H9 (cell line): ENCODE data around the gene ACOXL. TPM values are rescaled to one million over a fixed set of nuclear protein-coding genes. Genes with fewer than 3 reads are reported as not detected.

ENCODE experiments used
- DNase-seq: peaks from one replicate; pipeline ENCODE4 v3.0.0-alpha.2; 2017
- H2AFZ ChIP-seq: one replicate; pipeline ENCODE4 v1.6.1; 2013; ENCODE audit warnings: mild to moderate bottlenecking, low read length, control low read depth, moderate library complexity
- H2AK5ac ChIP-seq: 2 replicates; pipeline ENCODE4 v1.6.1; 2013; ENCODE audit warnings: low read length, control low read depth, mixed read lengths; ENCODE audit not compliant: insufficient read length
- H2BK120ac ChIP-seq: one replicate; pipeline ENCODE4 v1.6.1; 2013; ENCODE audit warnings: low read depth, mild to moderate bottlenecking, low read length, control low read depth, inconsistent platforms; ENCODE audit not compliant: poor library complexity, severe bottlenecking
- H2BK12ac ChIP-seq: 2 replicates; pipeline ENCODE4 v1.6.1; 2013; ENCODE audit warnings: low read length, control low read depth, mixed read lengths, low read depth; ENCODE audit not compliant: insufficient read length
- H2BK15ac ChIP-seq: 2 replicates; pipeline ENCODE4 v1.6.1; 2013; ENCODE audit warnings: low read depth, low read length, control low read depth
- H2BK20ac ChIP-seq: one replicate; pipeline ENCODE4 v1.6.1; 2013; ENCODE audit warnings: low read depth, mild to moderate bottlenecking, low read length, control low read depth, inconsistent platforms; ENCODE audit not compliant: poor library complexity, severe bottlenecking
- H2BK5ac ChIP-seq: 2 replicates; pipeline ENCODE4 v1.6.1; 2013; ENCODE audit warnings: low read length, control low read depth, mixed read lengths; ENCODE audit not compliant: insufficient read length
- H3K14ac ChIP-seq: 2 replicates; pipeline ENCODE4 v1.6.1; 2013; ENCODE audit warnings: low read length, control low read depth; ENCODE audit not compliant: insufficient read depth
- H3K18ac ChIP-seq: 2 replicates; pipeline ENCODE4 v1.6.1; 2013; ENCODE audit warnings: low read depth, mild to moderate bottlenecking, mixed read lengths, low read length, control low read depth; ENCODE audit not compliant: insufficient read length
- H3K23ac ChIP-seq: 2 replicates; pipeline ENCODE4 v1.6.1; 2013; ENCODE audit warnings: low read length, control low read depth, mixed read lengths, low read depth; ENCODE audit not compliant: insufficient read length
- H3K23me2 ChIP-seq: 2 replicates; pipeline ENCODE4 v1.6.1; 2013; ENCODE audit warnings: low read depth, mild to moderate bottlenecking, mixed read lengths, low read length, control low read depth; ENCODE audit not compliant: insufficient read length, poor library complexity, severe bottlenecking
- H3K27ac ChIP-seq: 2 replicates; pipeline ENCODE4 v1.5.1; 2013; ENCODE audit warnings: low read length, control low read depth, mixed read lengths, low read depth; ENCODE audit not compliant: insufficient read length
- H3K27me3 ChIP-seq: 2 replicates; pipeline ENCODE4 v1.6.1; 2013; ENCODE audit warnings: low read length, control low read depth, inconsistent platforms; ENCODE audit not compliant: insufficient read depth
- H3K4ac ChIP-seq: 2 replicates; pipeline ENCODE4 v1.6.1; 2013; ENCODE audit warnings: low read depth, mild to moderate bottlenecking, control low read depth, inconsistent platforms, low read length, moderate library complexity
- H3K4me1 ChIP-seq: 2 replicates; pipeline ENCODE4 v1.6.1; 2013; ENCODE audit warnings: low read length, control low read depth, inconsistent platforms; ENCODE audit not compliant: insufficient read depth
- H3K4me2 ChIP-seq: 2 replicates; pipeline ENCODE4 v1.6.1; 2013; ENCODE audit warnings: low read length, control low read depth, mixed read lengths; ENCODE audit not compliant: insufficient read length, insufficient read depth
- H3K56ac ChIP-seq: 2 replicates; pipeline ENCODE4 v1.6.1; 2013; ENCODE audit warnings: low read depth, mild to moderate bottlenecking, mixed read lengths, low read length, control low read depth; ENCODE audit not compliant: insufficient read length
- H3K79me1 ChIP-seq: 2 replicates; pipeline ENCODE4 v1.6.1; 2013; ENCODE audit warnings: low read depth, mild to moderate bottlenecking, moderate library complexity, low read length, control low read depth, inconsistent platforms; ENCODE audit not compliant: insufficient read depth, poor library complexity, severe bottlenecking
- H3K79me2 ChIP-seq: 2 replicates; pipeline ENCODE4 v1.6.1; 2013; ENCODE audit warnings: low read length, control low read depth, inconsistent platforms; ENCODE audit not compliant: insufficient read depth
- H3K9ac ChIP-seq: 2 replicates; pipeline ENCODE4 v1.6.1; 2013; ENCODE audit warnings: low read length, control low read depth, mixed read lengths; ENCODE audit not compliant: insufficient read length; ENCODE audit errors: extremely low read depth
- H3K9me3 ChIP-seq: one replicate; pipeline ENCODE4 v1.6.1; 2013; ENCODE audit warnings: low read depth, low read length, inconsistent platforms; ENCODE audit not compliant: control insufficient read depth
- H3T11ph ChIP-seq: one replicate; pipeline ENCODE4 v1.6.1; 2013; ENCODE audit warnings: mild to moderate bottlenecking, low read length, control low read depth, inconsistent platforms
- H4K20me1 ChIP-seq: one replicate; pipeline ENCODE4 v1.6.1; 2013; ENCODE audit not compliant: control insufficient read depth, insufficient read length, insufficient read depth
- H4K5ac ChIP-seq: 2 replicates; pipeline ENCODE4 v1.6.1; 2013; ENCODE audit warnings: low read depth, mild to moderate bottlenecking, mixed read lengths, low read length, control low read depth; ENCODE audit not compliant: insufficient read length
- H4K8ac ChIP-seq: replicated peaks from 2 replicates; pipeline ENCODE4 v1.6.1; 2013; ENCODE audit warnings: low read length, control low read depth, mixed read lengths, low read depth; ENCODE audit not compliant: insufficient read length
- H4K91ac ChIP-seq: 2 replicates; pipeline ENCODE4 v1.6.1; 2013; ENCODE audit warnings: low read depth, mild to moderate bottlenecking, moderate library complexity, mixed read lengths, low read length, control low read depth; ENCODE audit not compliant: insufficient read length
- H3K27ac Mint-ChIP-seq, 3 experiments: 2 replicates in 2 of 3; 3 replicates in 1 of 3; pipeline ENCODE4 v1.8.0; 2020 to 2021; ENCODE audit warnings: mixed read lengths in 3 of 3, mild to moderate bottlenecking in 1 of 3, moderate library complexity in 1 of 3
- H3K27me3 Mint-ChIP-seq: 2 replicates; pipeline ENCODE4 v1.8.0; 2021; ENCODE audit warnings: low read depth, mild to moderate bottlenecking, moderate library complexity, mixed read lengths
- H3K36me3 Mint-ChIP-seq, 3 experiments: 2 replicates in 2 of 3; 3 replicates in 1 of 3; pipeline ENCODE4 v1.8.0; 2020 to 2021; ENCODE audit warnings: low read depth in 3 of 3, mixed read lengths in 3 of 3; ENCODE audit not compliant: insufficient read depth in 1 of 3
- H3K4me1 Mint-ChIP-seq, 2 experiments: 2 replicates each; pipeline ENCODE4 v1.8.0; 2020; ENCODE audit warnings: mixed read lengths in 2 of 2
- H3K4me3 Mint-ChIP-seq, 2 experiments: 2 replicates in 1 of 2; 3 replicates in 1 of 2; pipeline ENCODE4 v1.8.0; 2020 to 2021; ENCODE audit warnings: mild to moderate bottlenecking in 2 of 2, mixed read lengths in 2 of 2, moderate library complexity in 1 of 2
- H3K9me3 Mint-ChIP-seq, 2 experiments: 2 replicates in 1 of 2; 3 replicates in 1 of 2; pipeline ENCODE4 v1.8.0; 2020; ENCODE audit warnings: mild to moderate bottlenecking in 2 of 2, mixed read lengths in 2 of 2, moderate library complexity in 1 of 2
- CTCF ChIP-seq: fragments of 200-600 bp; sonication (generic); conservative IDR thresholded peaks from 3 replicates; pipeline ENCODE4 v1.8.0; 2021; ENCODE audit warnings: antibody characterized with exemption, mild to moderate bottlenecking
- WGBS: extraction: QIAGEN DNeasy Blood & Tissue Kit; methylation state at CpG from one replicate; pipeline ENCODE4 v1.1.7; 2013; ENCODE audit warnings: missing lambda C conversion rate, low lambda C conversion rate, mixed read lengths; ENCODE audit not compliant: insufficient read length; ENCODE audit errors: extremely low coverage; 5-methylcytosine and 5-hydroxymethylcytosine counted together
- total RNA-seq: library from RNA; stranded (reverse); gene quantifications from 2 replicates; pipeline ENCODE4 v1.2.1, GENCODE V29; 2021

Gene ACOXL
- total RNA-seq, 1 experiment from 2014 or later, result 37.6 TPM

- Mint-ChIP-seq H3K9me3 (no peaks in the 10 kb centered on the region), H3K27me3 (no peaks in the 10 kb centered on the region), H3K4me3 (no peak overlapping the region), H3K36me3 (peaks cover 25 to 70% (median 47%) of the 10 kb centered on the region in 3 experiments), H3K27ac (0 out of 7 replicates have a peak overlapping the region, but pooled peaks of 1 of the 3 experiments have one; percentile 21), H3K4me1 (peaks cover 11 to 25% of the 10 kb centered on the region in 2 experiments)
- Histone ChIP-seq H2BK12ac (no peak overlapping the region), H2BK15ac (no peak overlapping the region), H3T11ph (no peak overlapping the region), H3K79me2 (peaks cover 2% of the 10 kb centered on the region; the same call in 1 of the 2 replicates), H3K56ac (no peak overlapping the region), H2AK5ac (no peak overlapping the region), H3K18ac (no peak overlapping the region), H4K91ac (no peak overlapping the region), H3K4ac (no peak overlapping the region), H3K27me3 (no peaks in the 10 kb centered on the region), H2BK20ac (no peak overlapping the region), H3K27ac (no peak overlapping the region), H3K23me2 (no peaks in the 10 kb centered on the region), H3K4me1 (no peaks in the 10 kb centered on the region), H3K4me2 (no peak overlapping the region), H4K20me1 (no peaks in the 10 kb centered on the region), H2BK5ac (no peak overlapping the region), H3K9ac (no peak overlapping the region), H3K79me1 (no peaks in the 10 kb centered on the region), H4K8ac (no peak overlapping the region), H3K9me3 (no peaks in the 10 kb centered on the region), H4K5ac (no peak overlapping the region), H2AFZ (no peak overlapping the region), H2BK120ac (no peak overlapping the region), H3K14ac (no peak overlapping the region; the same call in 1 of the 2 replicates), H3K23ac (no peak overlapping the region)
- peak; percentile 55 for DNase-seq
- WGBS, result no CpG with 5 or more reads among the region's 9 CpGs
- peak; percentile 57 for TF ChIP-seq CTCF
Observed at GRCh38 chr2:111135910-111136297, 403.5 kb downstream of the ACOXL start.
